ENCODE data around the gene CDK6.
A peak's percentile ranks its signal among the peaks of the same experiment; 100 is the strongest.

The CDK6 gene

DNA sequence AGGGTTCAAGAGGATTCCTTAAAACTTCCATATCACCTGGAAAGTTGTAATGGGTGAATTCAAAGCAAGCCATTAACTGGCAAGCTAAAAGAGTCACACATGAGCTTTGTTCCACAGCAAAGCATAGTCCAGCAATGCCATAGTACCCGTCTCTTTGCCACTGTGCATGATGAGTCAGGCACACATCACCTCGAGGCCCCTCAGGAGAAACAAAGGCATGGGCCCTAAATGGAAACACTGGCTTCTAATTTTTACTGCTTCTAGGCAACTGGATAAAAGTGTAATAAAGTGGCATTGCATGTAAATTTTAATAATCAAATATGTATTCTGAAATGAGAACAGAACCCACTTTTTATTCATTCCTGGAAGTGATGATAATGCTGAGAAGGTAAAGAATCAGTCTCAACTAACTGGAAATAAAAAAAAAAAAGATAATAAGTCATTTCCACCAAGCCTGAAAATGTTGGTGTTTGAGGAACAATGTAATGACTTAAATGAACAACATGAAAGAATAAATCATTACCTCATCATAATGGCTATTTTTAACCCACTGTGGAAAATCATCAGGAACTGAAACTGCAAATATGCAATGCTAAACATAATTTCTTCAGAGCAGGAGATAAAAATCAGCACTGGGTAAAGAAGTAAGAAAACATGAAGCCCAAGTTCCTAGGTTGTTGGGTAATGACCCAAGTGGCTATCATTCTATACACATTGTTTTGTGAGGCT, 104.9 kb downstream of the CDK6 start:
- TF ChIP-seq, protein P1, sequence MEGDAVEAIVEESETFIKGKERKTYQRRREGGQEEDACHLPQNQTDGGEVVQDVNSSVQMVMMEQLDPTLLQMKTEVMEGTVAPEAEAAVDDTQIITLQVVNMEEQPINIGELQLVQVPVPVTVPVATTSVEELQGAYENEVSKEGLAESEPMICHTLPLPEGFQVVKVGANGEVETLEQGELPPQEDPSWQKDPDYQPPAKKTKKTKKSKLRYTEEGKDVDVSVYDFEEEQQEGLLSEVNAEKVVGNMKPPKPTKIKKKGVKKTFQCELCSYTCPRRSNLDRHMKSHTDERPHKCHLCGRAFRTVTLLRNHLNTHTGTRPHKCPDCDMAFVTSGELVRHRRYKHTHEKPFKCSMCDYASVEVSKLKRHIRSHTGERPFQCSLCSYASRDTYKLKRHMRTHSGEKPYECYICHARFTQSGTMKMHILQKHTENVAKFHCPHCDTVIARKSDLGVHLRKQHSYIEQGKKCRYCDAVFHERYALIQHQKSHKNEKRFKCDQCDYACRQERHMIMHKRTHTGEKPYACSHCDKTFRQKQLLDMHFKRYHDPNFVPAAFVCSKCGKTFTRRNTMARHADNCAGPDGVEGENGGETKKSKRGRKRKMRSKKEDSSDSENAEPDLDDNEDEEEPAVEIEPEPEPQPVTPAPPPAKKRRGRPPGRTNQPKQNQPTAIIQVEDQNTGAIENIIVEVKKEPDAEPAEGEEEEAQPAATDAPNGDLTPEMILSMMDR (IDR thresholded peaks at IDR 0.05): no peak
- H3K9me3 ChIP-seq (ENCODE audit: control insufficient read depth, low read length): no peaks in the 10 kb centered on the region
- H2AFZ ChIP-seq: no peak overlapping the region
- peaks cover 3% of the 10 kb centered on the region for H3K4me1 ChIP-seq
- no peak overlapping the region for H3K4me2 ChIP-seq (ENCODE audit: low read length)
- no peak overlapping the region for H3K9ac ChIP-seq
- no peaks in the 10 kb centered on the region for H3K36me3 ChIP-seq (ENCODE audit: control insufficient read depth, insufficient read depth, low read length)
- peaks cover 26% of the 10 kb centered on the region for H3K79me2 ChIP-seq
- H3K27ac ChIP-seq: peak overlapping the region; percentile 34
- H3K4me3 ChIP-seq (ENCODE audit: low read depth, low read length): no peak overlapping the region
- H3K27me3 ChIP-seq (ENCODE audit: control insufficient read depth, insufficient read depth, low read length): no peaks in the 10 kb centered on the region

DNA sequence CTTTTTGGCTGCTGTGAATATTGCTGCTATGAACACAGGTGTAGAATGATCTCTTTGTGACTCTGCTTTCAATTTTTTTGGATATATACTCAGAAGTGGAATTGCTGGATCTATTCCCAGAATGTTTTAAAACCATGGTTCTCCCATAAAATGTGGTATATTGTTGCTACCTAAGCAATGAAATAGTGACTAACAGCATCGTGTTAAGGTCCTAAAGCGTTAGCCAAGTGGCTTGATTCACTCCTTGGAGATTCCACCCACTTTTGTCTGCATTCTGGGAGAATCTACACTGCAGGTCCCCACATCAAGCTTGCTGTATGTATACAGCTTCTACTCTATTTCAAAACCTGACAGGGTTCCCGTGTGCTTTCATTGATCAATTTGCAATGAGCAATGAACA, 105.6 kb downstream of the CDK6 start:
- no peak overlapping the region for H3K4me3 ChIP-seq (ENCODE audit: low read depth, low read length)
- no peak overlapping the region for H3K4me2 ChIP-seq (ENCODE audit: low read length)
- no peaks in the 10 kb centered on the region for H3K9me3 ChIP-seq (ENCODE audit: control insufficient read depth, low read length)
- TF ChIP-seq, protein P1 (IDR thresholded peaks at IDR 0.05): no peak
- H3K4me1 ChIP-seq: peaks cover 3% of the 10 kb centered on the region
- H3K27me3 ChIP-seq (ENCODE audit: control insufficient read depth, insufficient read depth, low read length): no peaks in the 10 kb centered on the region
- no peak overlapping the region for H3K27ac ChIP-seq
- no peaks in the 10 kb centered on the region for H3K36me3 ChIP-seq (ENCODE audit: control insufficient read depth, insufficient read depth, low read length)
- no peak overlapping the region for H3K9ac ChIP-seq
- H3K79me2 ChIP-seq: peaks cover 24% of the 10 kb centered on the region
- no peak overlapping the region for H2AFZ ChIP-seq

DNA sequence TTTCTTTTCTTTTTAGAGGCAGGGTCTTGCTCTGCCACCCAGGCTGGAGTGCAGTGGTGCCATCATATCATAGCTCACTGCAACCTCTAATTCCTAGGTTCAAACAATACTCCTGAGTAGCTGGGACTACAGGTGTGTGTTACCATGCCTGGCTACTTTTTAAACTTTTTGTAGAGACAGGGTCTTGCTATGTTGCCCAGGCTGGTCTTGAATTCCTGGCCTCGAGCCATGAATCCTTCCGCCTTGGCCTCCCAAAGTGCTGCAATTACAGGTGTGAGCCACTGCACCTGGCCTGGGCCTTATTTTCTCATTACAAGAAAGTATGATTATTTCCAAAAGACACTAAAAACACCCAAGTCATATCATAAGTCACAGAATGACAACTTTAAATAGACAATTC, 106.6 kb downstream of the CDK6 start:
- Histone ChIP-seq H3K36me3 (ENCODE audit: control insufficient read depth, insufficient read depth, low read length) (no peaks in the 10 kb centered on the region), H3K4me2 (ENCODE audit: low read length) (no peak overlapping the region), H3K9me3 (ENCODE audit: control insufficient read depth, low read length) (no peaks in the 10 kb centered on the region), H2AFZ (no peak overlapping the region), H3K4me3 (ENCODE audit: low read depth, low read length) (no peak overlapping the region), H3K27me3 (ENCODE audit: control insufficient read depth, insufficient read depth, low read length) (no peaks in the 10 kb centered on the region), H3K9ac (no peak overlapping the region), H3K27ac (no peak overlapping the region), H3K79me2 (peaks cover 28% of the 10 kb centered on the region), H3K4me1 (peaks cover 3% of the 10 kb centered on the region)
- TF ChIP-seq, protein P1 (IDR thresholded peaks at IDR 0.05): no peak

DNA sequence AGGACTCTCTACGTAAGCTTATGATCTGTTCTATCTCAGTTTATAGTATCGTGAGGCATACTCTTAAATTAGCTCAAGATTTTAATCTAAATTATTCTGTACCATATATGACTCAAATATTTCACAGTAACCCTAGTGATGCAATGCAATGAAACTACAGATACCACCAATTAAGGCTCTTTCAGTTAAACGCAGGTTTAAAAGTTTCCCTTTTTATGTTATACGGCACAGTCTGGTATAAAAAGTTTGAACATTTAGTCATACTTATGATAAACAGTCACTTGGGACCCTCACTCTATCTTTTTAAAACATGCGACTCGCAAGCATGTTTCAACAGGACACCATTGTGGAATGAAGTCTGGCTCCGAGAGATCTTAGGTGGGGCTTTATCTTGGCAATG, 107.2 kb downstream of the CDK6 start:
- TF ChIP-seq, protein P1 (IDR thresholded peaks at IDR 0.05): no peak
- Histone ChIP-seq H3K27me3 (ENCODE audit: control insufficient read depth, insufficient read depth, low read length) (no peaks in the 10 kb centered on the region), H2AFZ (no peak overlapping the region), H3K79me2 (peaks cover 24% of the 10 kb centered on the region), H3K9me3 (ENCODE audit: control insufficient read depth, low read length) (no peaks in the 10 kb centered on the region), H3K4me1 (peaks cover 3% of the 10 kb centered on the region), H3K4me2 (ENCODE audit: low read length) (no peak overlapping the region), H3K36me3 (ENCODE audit: control insufficient read depth, insufficient read depth, low read length) (no peaks in the 10 kb centered on the region), H3K27ac (no peak overlapping the region), H3K4me3 (ENCODE audit: low read depth, low read length) (no peak overlapping the region), H3K9ac (no peak overlapping the region)

DNA sequence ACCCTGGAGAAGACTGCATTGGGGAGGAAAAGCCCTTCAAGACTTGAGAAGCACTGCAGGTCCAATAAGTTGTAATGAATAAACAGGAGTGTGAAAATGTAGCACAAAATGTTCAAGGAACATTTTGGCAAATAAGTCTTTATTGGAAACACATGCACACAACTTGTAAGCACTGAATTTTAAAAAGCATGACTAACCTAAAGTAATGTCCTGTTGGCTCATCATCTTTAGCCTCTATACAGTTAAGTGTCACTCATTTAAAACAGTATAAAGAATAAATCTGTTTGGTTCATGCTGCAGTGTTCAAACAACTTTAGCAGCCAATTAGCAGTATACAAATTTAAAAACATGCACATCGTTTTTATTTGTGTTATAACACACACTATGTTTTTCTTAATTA, 108.6 kb downstream of the CDK6 start:
- Histone ChIP-seq H3K27ac (no peak overlapping the region), H3K4me2 (ENCODE audit: low read length) (no peak overlapping the region), H3K79me2 (peaks cover 23% of the 10 kb centered on the region), H3K36me3 (ENCODE audit: control insufficient read depth, insufficient read depth, low read length) (no peaks in the 10 kb centered on the region), H2AFZ (no peak overlapping the region), H3K27me3 (ENCODE audit: control insufficient read depth, insufficient read depth, low read length) (no peaks in the 10 kb centered on the region), H3K9me3 (ENCODE audit: control insufficient read depth, low read length) (no peaks in the 10 kb centered on the region), H3K9ac (no peak overlapping the region), H3K4me1 (peaks cover 6% of the 10 kb centered on the region), H3K4me3 (ENCODE audit: low read depth, low read length) (no peak overlapping the region)
- TF ChIP-seq, protein P1 (IDR thresholded peaks at IDR 0.05): no peak
